H54 (cell line): ENCODE data around the gene FRMD1.
A peak's percentile ranks its signal among the peaks of the same experiment; 100 is the strongest.

ENCODE experiments used
- DNase-seq: peaks from one replicate; pipeline ENCODE4 v3.0.0; 2011; ENCODE audit warnings: low spot score, mixed read lengths; ENCODE audit not compliant: insufficient read length
- FAIRE-seq: peaks from 3 replicates; lab custom pipeline; 2011; peaks lifted over from hg19 to GRCh38; lab: Jason Lieb, UNC
- POLR2A ChIP-seq: IDR thresholded peaks from 2 replicates; pipeline ENCODE4 v1.6.1; 2011; ENCODE audit warnings: low read depth, mild to moderate bottlenecking, low read length

Gene FRMD1

DNA sequence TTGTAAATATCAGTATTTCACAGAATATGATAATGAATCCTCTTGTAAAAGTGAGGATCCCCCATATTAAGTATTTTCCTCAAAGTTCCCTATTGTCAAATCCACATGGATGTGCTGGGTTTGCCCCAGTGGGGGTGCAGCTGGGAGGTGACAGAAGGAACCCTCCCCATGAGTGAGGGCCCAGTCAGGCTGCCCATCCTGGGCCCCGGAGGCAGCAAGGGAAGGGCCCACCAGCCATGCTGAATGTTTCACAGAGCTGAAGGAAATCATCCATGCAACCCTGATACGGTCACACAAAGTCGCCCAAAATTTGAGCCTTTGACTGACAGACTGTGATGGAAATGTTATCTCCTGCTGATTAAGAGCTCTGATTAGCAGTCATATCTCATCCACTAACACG, 39.7 kb downstream of the FRMD1 start:
- FAIRE-seq (no peak), DNase-seq (no peak)
- TF ChIP-seq POLR2A, result no peak

DNA sequence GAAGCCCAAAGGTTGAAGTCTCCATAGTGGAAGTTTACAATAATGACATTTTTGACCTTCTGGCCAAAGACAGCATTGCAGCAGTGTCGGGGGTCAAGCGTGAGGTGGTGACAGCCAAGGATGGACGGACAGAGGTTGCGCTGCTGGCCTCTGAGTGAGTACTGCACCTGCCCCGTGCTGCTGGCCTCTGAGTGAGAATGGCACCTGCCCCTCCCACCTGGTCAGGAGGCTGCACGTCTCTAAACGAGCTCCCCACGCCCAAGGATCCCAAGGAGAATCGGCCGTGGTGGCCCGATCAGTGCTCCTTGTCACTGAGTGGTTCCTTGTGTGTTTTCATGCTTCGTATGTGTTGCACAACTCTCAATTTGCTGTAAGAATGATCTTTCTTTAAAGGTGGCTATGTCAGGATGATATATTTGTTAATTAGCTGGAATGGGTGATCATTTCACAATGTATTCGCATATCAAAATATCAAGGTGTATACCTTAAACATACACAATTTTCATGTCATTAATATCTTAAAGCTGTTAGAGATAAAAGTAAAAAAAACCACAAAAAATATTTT, 40.4 kb downstream of the FRMD1 start:
- FAIRE-seq (no peak), DNase-seq (no peak)
- TF ChIP-seq POLR2A, result no peak

DNA sequence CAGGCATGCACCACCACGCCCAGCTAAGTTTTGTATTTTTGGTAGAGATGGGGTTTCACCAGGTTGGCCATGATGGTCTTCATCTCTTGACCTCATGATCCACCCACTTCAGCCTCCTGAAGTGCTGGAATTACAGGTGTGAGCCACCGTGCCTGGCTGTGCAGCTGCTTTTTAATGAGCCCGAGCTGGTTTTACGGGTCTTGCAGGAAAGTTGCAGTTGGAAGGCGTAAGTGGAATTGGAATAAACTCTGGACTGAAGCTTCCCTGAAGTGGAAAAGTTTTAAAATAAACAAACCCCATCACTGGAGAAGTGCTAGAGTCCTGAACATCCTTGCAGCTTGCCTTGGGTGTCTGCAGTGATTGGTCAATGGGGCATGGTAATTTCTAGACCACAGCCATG, 41.2 kb downstream of the FRMD1 start:
- TF ChIP-seq POLR2A, result no peak
- FAIRE-seq, result no peak

DNA sequence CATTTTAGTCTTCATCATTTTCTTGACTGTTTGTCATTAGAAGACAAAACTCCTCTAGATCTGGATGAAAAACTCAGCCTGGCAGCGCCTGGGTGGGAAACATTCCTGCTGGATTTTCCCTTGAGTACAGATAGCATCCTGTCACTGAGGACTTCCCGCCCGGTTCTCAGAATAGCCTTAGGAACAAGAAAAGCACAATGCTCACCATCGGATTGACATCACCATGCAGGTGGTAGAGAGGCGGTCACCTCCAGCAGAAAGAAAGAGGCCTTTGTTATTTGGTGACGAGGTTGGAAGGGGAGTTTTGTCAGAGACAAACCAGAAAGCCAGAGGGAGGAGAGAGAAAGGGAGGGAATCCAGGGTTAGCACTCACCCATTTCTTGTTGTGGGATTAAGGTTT, 41.8 kb downstream of the FRMD1 start:
- DNase-seq, result no peak
- no peak for FAIRE-seq

More for the DNA sequence above, 41.2 kb downstream of the FRMD1 start:
- DNase-seq, result no peak

GRCh38 chr6:168035661-168036545, 43.1 kb downstream of the FRMD1 start:
- DNase-seq, result no peak
- no peak for FAIRE-seq
- no peak for TF ChIP-seq POLR2A

More for the DNA sequence above, 41.8 kb downstream of the FRMD1 start:
- TF ChIP-seq POLR2A, result no peak

DNA sequence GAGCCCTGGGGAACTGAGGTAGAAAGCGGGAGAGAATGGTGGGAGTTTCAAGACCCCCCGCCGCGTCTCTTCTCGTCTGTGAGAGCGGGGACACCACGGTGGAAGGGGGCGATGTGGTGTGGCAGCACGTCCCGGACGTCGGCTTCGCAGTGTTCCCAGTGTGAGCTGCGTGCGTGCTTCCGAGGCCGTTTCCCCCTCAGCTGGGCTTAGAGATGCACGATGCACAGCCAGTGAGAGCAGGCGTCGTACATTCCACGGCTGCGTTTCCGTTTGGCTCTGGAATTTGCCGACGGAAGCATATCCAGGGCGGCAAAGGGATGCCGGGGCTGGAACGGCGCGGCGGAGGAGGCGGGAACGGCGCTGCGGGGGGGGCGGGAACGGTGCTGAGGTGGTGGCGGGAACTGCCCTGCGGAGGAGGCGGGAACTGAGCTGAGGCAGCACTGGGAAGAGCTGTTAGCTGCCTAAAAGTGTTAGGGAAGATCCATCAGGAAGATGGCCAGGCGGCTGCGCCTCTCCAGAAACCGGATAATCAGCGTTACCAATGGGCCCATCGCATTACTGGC, 43.8 kb downstream of the FRMD1 start:
- peak; percentile 17 for DNase-seq
- no peak for FAIRE-seq

GRCh38 chr6:168034537-168034936, 44.5 kb downstream of the FRMD1 start:
- no peak for TF ChIP-seq POLR2A
- no peak for FAIRE-seq
- DNase-seq, result no peak

More for the DNA sequence above, 43.8 kb downstream of the FRMD1 start:
- no peak for TF ChIP-seq POLR2A

GRCh38 chr6:168033791-168034190, 45.2 kb downstream of the FRMD1 start:
- no peak for TF ChIP-seq POLR2A
- FAIRE-seq (no peak), DNase-seq (no peak)

DNA sequence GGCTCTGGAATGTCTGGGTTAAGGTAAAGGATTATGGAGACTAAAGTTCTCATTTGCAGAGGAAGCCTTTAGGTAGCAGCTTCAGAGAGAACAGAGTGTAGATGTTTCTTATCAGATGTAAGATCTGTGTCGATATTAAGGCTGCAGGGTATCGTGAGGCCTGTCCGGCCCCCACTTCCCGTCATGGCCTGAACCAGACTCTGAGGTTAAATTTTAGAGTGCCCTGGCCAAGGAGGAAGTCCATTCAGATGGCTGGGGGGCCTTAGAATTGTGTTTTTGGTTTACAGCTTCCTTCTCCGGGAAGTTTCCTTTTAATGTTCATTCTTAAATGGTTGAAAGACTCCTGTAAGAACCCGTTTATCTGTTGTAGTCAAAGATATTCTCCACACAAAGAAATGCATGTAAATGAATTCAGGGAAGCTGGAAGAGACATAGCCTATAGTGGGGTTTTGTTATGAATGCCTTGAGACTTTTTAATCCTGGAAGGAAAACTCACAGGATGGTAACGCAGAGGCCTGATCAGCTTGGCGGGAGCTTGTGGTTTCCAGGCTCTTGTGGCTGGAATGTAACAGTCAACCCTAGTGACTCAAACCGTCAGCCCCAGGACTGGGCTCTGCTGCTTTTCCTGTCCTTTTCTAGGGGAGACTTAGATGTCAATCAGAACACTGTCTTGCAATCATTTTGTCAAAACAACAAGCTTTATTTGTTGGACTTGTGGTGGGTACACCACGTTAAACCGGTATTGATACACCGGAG, 46.8 kb downstream of the FRMD1 start:
- FAIRE-seq, result no peak
- no peak for TF ChIP-seq POLR2A
- peak; percentile 69 for DNase-seq

DNA sequence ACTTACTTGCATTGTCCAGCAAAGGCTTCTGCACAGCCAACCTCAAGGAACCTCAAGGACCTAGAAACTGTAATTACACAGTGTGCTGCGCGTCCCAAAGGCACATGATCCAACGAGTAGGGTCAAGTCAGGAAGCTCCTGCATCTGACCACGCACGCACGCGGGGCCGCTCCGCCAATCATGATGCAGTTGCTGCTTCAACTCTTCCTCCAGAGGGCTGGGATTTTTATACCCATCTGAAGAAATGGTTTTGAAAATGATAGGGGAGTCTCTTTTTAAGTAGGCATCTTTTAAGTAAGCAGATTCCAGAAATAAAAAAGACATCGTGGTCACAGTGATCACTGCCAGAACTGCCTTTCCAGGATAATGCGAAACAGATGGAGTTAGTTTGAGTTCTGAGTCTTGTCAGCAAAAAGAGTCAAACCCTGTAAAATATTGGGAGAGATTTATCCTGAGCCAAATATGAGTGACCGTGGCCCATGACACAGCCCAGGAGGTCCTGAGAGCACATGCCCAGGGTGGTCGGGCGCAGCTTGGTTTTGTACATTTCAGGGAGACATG, 47.5 kb downstream of the FRMD1 start:
- no peak for FAIRE-seq
- no peak for DNase-seq
- no peak for TF ChIP-seq POLR2A

- DNase-seq (no peak), FAIRE-seq (no peak)
- TF ChIP-seq POLR2A, result no peak
Measured at GRCh38 chr6:168030908-168031307, 48.1 kb downstream of the FRMD1 start.

DNA sequence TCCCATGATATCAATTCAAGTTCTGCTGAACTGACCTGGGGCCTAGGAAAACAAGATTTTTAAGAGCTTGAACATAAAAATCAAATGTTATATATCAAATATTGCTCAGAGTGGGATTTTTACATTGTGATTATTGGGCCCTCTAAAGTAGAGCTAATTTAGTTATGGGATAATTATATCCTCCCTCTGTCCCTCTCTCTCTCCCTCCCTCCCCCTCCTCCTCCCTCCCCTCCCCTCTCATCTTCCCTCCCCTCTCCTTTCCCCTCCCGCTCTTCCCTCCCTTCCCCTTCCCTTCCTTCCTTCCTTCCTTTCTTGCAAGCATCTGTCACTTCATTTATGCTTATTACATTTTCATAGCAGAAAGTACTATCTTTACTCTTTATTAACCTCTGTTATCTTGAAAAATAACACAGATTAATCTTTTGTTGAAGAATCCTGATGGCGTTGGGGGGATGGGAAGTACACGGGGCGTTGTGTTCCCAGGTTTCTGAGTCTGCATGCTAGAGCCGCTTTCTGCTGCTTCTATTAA, 48.7 kb downstream of the FRMD1 start:
- FAIRE-seq, result no peak
- DNase-seq, result no peak
- TF ChIP-seq POLR2A, result no peak
